HepG2 (cell line): ENCODE measurements around the gene NR3C2. TPM values are rescaled to one million over a fixed set of nuclear protein-coding genes. Genes with fewer than 3 reads are reported as not detected.

ENCODE experiments used
- ATAC-seq: fragments of 200-7000 bp; cut with Tn5 transposase; 3 replicates; pipeline ENCODE4 v1.9.1; 2020; ENCODE audit warnings: mild to moderate bottlenecking, moderate library complexity
- BruUV-seq: library from RNA; stranded (reverse); fragments of 400-500 nt; replicated peaks from 2 replicates; lab custom pipeline; 2021; lab: Mats Ljungman, UMichigan
- CTCF ChIA-PET: fragments of 300-600 bp; formaldehyde crosslinking; extraction: SDS; loops from one replicate; lab custom pipeline; 2021; ENCODE audit warnings: low total read pairs, inconsistent platforms, low intra/inter-chr PET ratio; lab: Yijun Ruan, JAX
- POLR2A ChIA-PET: fragments of 350-600 bp; sonication (Branson Sonifier 250); formaldehyde crosslinking; loops from one replicate; lab custom pipeline; 2020; ENCODE audit warnings: antibody characterized with exemption, inconsistent platforms; lab: Yijun Ruan, JAX
- DNase-seq: peaks from one replicate; pipeline ENCODE4 v3.0.0-alpha.2; 2015; ENCODE audit warnings: low spot score
- FAIRE-seq: peaks from 3 replicates; lab custom pipeline; 2011; peaks lifted over from hg19 to GRCh38; lab: Jason Lieb, UNC
- H2AFZ ChIP-seq: one replicate; pipeline ENCODE4 v1.6.1; 2011; ENCODE audit warnings: low read length, inconsistent platforms
- H3K27ac ChIP-seq: fragments of 300-600 bp; 3 replicates; pipeline ENCODE4 v1.8.0; 2011; ENCODE audit warnings: mixed run types, mild to moderate bottlenecking, mixed read lengths, low read length, inconsistent platforms; ENCODE audit not compliant: insufficient read depth; ENCODE audit errors: extremely low read length
- H3K27me3 ChIP-seq, 2 experiments: fragments of 200-600 bp in 1 of 2; 2 replicates in 1 of 2; 3 replicates in 1 of 2; pipeline versions ENCODE4 v1.6.0 to v1.8.0; 2011; ENCODE audit warnings: low read length in 2 of 2, mild to moderate bottlenecking in 2 of 2, moderate library complexity in 2 of 2, inconsistent platforms in 1 of 2; ENCODE audit not compliant: insufficient read depth in 2 of 2, control insufficient read depth in 1 of 2
- H3K36me3 ChIP-seq, 2 experiments: fragments of 200-600 bp in 1 of 2; replicated peaks in 1 of 2; 2 replicates in 1 of 2; 3 replicates in 1 of 2; pipeline versions ENCODE4 v1.5.1 to v1.8.0; 2011; ENCODE audit warnings: low read length in 2 of 2, inconsistent platforms in 1 of 2; ENCODE audit not compliant: insufficient read depth in 2 of 2, control insufficient read depth in 1 of 2
- H3K4me1 ChIP-seq: 2 replicates; pipeline ENCODE4 v1.5.1; 2012; ENCODE audit warnings: low read length, inconsistent platforms; ENCODE audit not compliant: insufficient read depth
- H3K4me2 ChIP-seq: 2 replicates; pipeline ENCODE4 v1.6.0; 2011; ENCODE audit warnings: low read depth, low read length, inconsistent platforms
- H3K4me3 ChIP-seq, 3 experiments: fragments of 200-600 bp in 1 of 3; sonication (generic), shearing (Covaris generic) in 1 of 3; replicated peaks in 1 of 3; 2 replicates each; pipeline ENCODE4 v1.5.1; 2011 to 2016; ENCODE audit warnings: low read length in 3 of 3, inconsistent platforms in 2 of 3, low read depth in 2 of 3, mild to moderate bottlenecking in 2 of 3, control low read depth in 1 of 3, mixed read lengths in 1 of 3; ENCODE audit not compliant: insufficient read depth in 1 of 3
- H3K79me2 ChIP-seq: one replicate; pipeline ENCODE4 v1.6.1; 2011; ENCODE audit warnings: low read length, inconsistent platforms; ENCODE audit not compliant: insufficient read depth
- H3K9ac ChIP-seq: 2 replicates; pipeline ENCODE4 v1.6.0; 2011; ENCODE audit warnings: mild to moderate bottlenecking, low read depth, low read length, inconsistent platforms; ENCODE audit not compliant: insufficient read depth
- H3K9me3 ChIP-seq: 2 replicates; pipeline ENCODE4 v1.5.1; 2012; ENCODE audit warnings: mild to moderate bottlenecking, low read length
- H4K20me1 ChIP-seq: 2 replicates; pipeline ENCODE4 v1.6.0; 2011; ENCODE audit warnings: inconsistent platforms, mild to moderate bottlenecking, low read length, moderate library complexity; ENCODE audit not compliant: insufficient read depth
- AKAP8 ChIP-seq: sonication (generic); formaldehyde crosslinking; IDR thresholded peaks from 2 replicates; pipeline ENCODE4 v1.5.1; 2020; ENCODE audit warnings: mild to moderate bottlenecking, missing genetic modification reagents
- KAT7 ChIP-seq: IDR thresholded peaks from 2 replicates; pipeline ENCODE4 v1.6.1; 2018; ENCODE audit warnings: borderline replicate concordance, missing compliant biosample characterization
- MIXL1 ChIP-seq: IDR thresholded peaks from 2 replicates; pipeline ENCODE4 v1.6.1; 2016
- RARG ChIP-seq: sonication (generic); formaldehyde crosslinking; IDR thresholded peaks from 2 replicates; pipeline ENCODE4 v1.4.0; 2020; ENCODE audit warnings: low read depth, mild to moderate bottlenecking, missing genetic modification reagents
- RBAK ChIP-seq: sonication (generic); formaldehyde crosslinking; IDR thresholded peaks from 2 replicates; pipeline ENCODE4 v1.5.1; 2020; ENCODE audit warnings: mild to moderate bottlenecking, missing genetic modification reagents
- SALL1 ChIP-seq: sonication (generic); formaldehyde crosslinking; IDR thresholded peaks from 2 replicates; pipeline ENCODE4 v1.8.0; 2022; ENCODE audit warnings: mild to moderate bottlenecking, missing genetic modification reagents
- TBL1XR1 ChIP-seq: fragments of 150-350 bp; IDR thresholded peaks from 2 replicates; pipeline ENCODE4 v1.6.1; 2014; ENCODE audit warnings: borderline replicate concordance, low read length; ENCODE audit not compliant: partially characterized antibody
- THAP11 ChIP-seq: IDR thresholded peaks from 2 replicates; pipeline ENCODE4 v1.6.1; 2016; ENCODE audit warnings: missing biosample characterization, missing genetic modification reagents
- TRIM22 ChIP-seq: fragments of 450-650 bp; IDR thresholded peaks from 2 replicates; pipeline ENCODE4 v1.6.1; 2017
- ZNF138 ChIP-seq: sonication (generic); formaldehyde crosslinking; IDR thresholded peaks from 2 replicates; pipeline ENCODE4 v1.5.0; 2020; ENCODE audit warnings: mild to moderate bottlenecking, low read depth, missing genetic modification reagents
- ZNF207 ChIP-seq: fragments of 450-650 bp; IDR thresholded peaks from 2 replicates; pipeline ENCODE4 v1.6.1; 2016; ENCODE audit warnings: antibody characterized with exemption, borderline replicate concordance
- ZNF276 ChIP-seq: sonication (generic); formaldehyde crosslinking; IDR thresholded peaks from 2 replicates; pipeline ENCODE4 v1.4.0; 2020; ENCODE audit warnings: mild to moderate bottlenecking, low read depth, missing genetic modification reagents
- ZNF616 ChIP-seq: sonication (generic); formaldehyde crosslinking; IDR thresholded peaks from 2 replicates; pipeline ENCODE4 v1.5.0; 2020; ENCODE audit warnings: low read depth, mild to moderate bottlenecking, missing genetic modification reagents
- ZNF691 ChIP-seq: sonication (generic); formaldehyde crosslinking; IDR thresholded peaks from 2 replicates; pipeline ENCODE4 v1.4.0; 2020; ENCODE audit warnings: missing genetic modification reagents, low read depth, mild to moderate bottlenecking, borderline replicate concordance
- ZNF709 ChIP-seq: sonication (generic); formaldehyde crosslinking; IDR thresholded peaks from 2 replicates; pipeline ENCODE4 v1.5.0; 2020; ENCODE audit warnings: mild to moderate bottlenecking, missing genetic modification reagents
- ZNF83 ChIP-seq: sonication (generic); formaldehyde crosslinking; IDR thresholded peaks from 2 replicates; pipeline ENCODE4 v1.4.0; 2020; ENCODE audit warnings: missing genetic modification reagents, mild to moderate bottlenecking, borderline replicate concordance
- WGBS: methylation state at CpG from one replicate; pipeline ENCODE4 v1.1.6; 2017; ENCODE audit warnings: low lambda C conversion rate; 5-methylcytosine and 5-hydroxymethylcytosine counted together
- in situ Hi-C: cut with HindIII; loops from 2 replicates; pipeline ENCODE4 v1.10.0; 2017; ENCODE audit warnings: low pct_unique_long_range_greater_than_20kb; ENCODE audit not compliant: extremely low pct_ligation_motif_present
- intact Hi-C: fragments of 100-400 bp; cut with micrococcal nuclease; formaldehyde crosslinking; loops from one replicate; pipeline ENCODE4 v1.10.0; 2022; ENCODE audit not compliant: unreplicated experiment
- polyA plus RNA-seq, 8 experiments: library from polyadenylated mRNA; depleted of rRNA in 3 of 8; stranded (reverse) in 7 of 8; unstranded in 1 of 8; fragments of >200 nt; fragmentation: Illumina TruSeq in 4 of 8; extraction: Trizol in 4 of 8; gene quantifications; 2 replicates each; pipeline versions ENCODE4 v1.2.1 to v1.2.3, GENCODE V29; 2011 to 2016; ENCODE audit warnings: low read depth in 4 of 8, missing spikeins in 1 of 8, mixed read lengths in 1 of 8; ENCODE audit not compliant: insufficient read depth in 1 of 8
- total RNA-seq, 5 experiments: library from RNA; depleted of rRNA; stranded (reverse); fragments of >200 nt; fragmentation: Illumina TruSeq; extraction: Trizol; gene quantifications; 2 replicates each; pipeline ENCODE4 v1.2.3, GENCODE V29; 2016; ENCODE audit warnings: low read depth in 1 of 5

The NR3C2 gene
- total and polyA plus RNA-seq, 2 of the 13 experiments (the other 11 are each of a cell fraction or from before 2014, with no cell fraction given) = 0.26 to 0.46 TPM

- Histone ChIP-seq H4K20me1 (no peaks in the 10 kb centered on the region), H3K27me3 (no peaks in the 10 kb centered on the region), H3K4me1 (no peaks in the 10 kb centered on the region), H3K27ac (no peak overlapping the region), H3K9ac (no peak overlapping the region), H3K36me3 (no peaks in the 10 kb centered on the region), H3K4me3 (no peak overlapping the region), H3K4me2 (no peak overlapping the region), H3K79me2 (no peaks in the 10 kb centered on the region), H3K9me3 (no peaks in the 10 kb centered on the region), H2AFZ (no peak overlapping the region)
- FAIRE-seq (no peak), DNase-seq (no peak), ATAC-seq (no peak; the same call in 2 of the 3 replicates)
- BruUV-seq = no TSS peak
- WGBS = 3% methylated on average over 2 of the region's 2 CpGs
- in situ Hi-C loops (no loop called here), intact Hi-C loops (no loop called here)
- TF ChIP-seq ZNF138 (no peak), ZNF616 (CRISPR knock-in tag) (no peak)
- CTCF ChIA-PET = no interaction called here
- POLR2A ChIA-PET = no interaction called here
These were observed 127.2 kb downstream of the NR3C2 start for GRCh38 chr4:148315049-148315448.

GRCh38 chr4:148312956-148313490 lies 129.2 kb downstream of the NR3C2 start:
- CTCF ChIA-PET = no interaction called here
- no peak for FAIRE-seq
- TF ChIP-seq TBL1XR1 = no peak
- no peak for TF ChIP-seq ZNF207
- no peak for TF ChIP-seq KAT7
- TF ChIP-seq ZNF276 = no peak
- TF ChIP-seq TRIM22 = no peak
- TF ChIP-seq ZNF709 (CRISPR knock-in tag) = no peak
- TF ChIP-seq AKAP8 = no peak
- no peak for TF ChIP-seq ZNF691 (CRISPR knock-in tag)
- no peak for TF ChIP-seq RBAK (CRISPR knock-in tag)
- no peak for TF ChIP-seq THAP11
- no peak for TF ChIP-seq MIXL1 (CRISPR knock-in tag)
- no peak for TF ChIP-seq SALL1 (CRISPR knock-in tag)
- TF ChIP-seq ZNF83 (CRISPR knock-in tag) = no peak
- no peak for TF ChIP-seq RARG (CRISPR knock-in tag)

More at GRCh38 chr4:148312956-148313490, 129.2 kb downstream of the NR3C2 start:
- H2AFZ ChIP-seq = no peak overlapping the region
- no peaks in the 10 kb centered on the region for H3K27me3 ChIP-seq
- no peaks in the 10 kb centered on the region for H3K36me3 ChIP-seq
- H3K4me2 ChIP-seq = no peak overlapping the region
- no peaks in the 10 kb centered on the region for H3K4me1 ChIP-seq
- H3K79me2 ChIP-seq = no peaks in the 10 kb centered on the region
- no peaks in the 10 kb centered on the region for H4K20me1 ChIP-seq
- DNase-seq = no peak
- POLR2A ChIA-PET = no interaction called here
- H3K27ac ChIP-seq = no peak overlapping the region
- no peak for ATAC-seq
- 14% methylated on average over 2 of the region's 2 CpGs for WGBS
- no peak overlapping the region for H3K4me3 ChIP-seq
- no TSS peak for BruUV-seq
- in situ Hi-C loops (no loop called here), intact Hi-C loops (no loop called here)
- H3K9ac ChIP-seq = no peak overlapping the region
- H3K9me3 ChIP-seq = no peaks in the 10 kb centered on the region
